Lung (tissue), 12 donors: ENCODE measurements around the gene HCN3. TPM values are rescaled to one million over a fixed set of nuclear protein-coding genes. Genes with fewer than 3 reads are reported as not detected.

Experiments
- ATAC-seq: fragments of 200-7000 bp; cut with Tn5 transposase; one replicate; pipeline ENCODE4 v1.9.1; 2020; ENCODE audit warnings: moderate number of reproducible peaks; ENCODE audit not compliant: insufficient read depth, low FRiP score
- DNase-seq, 3 donors: peaks; one replicate each; pipeline ENCODE4 v3.0.0-alpha.2; 2013 to 2017
- H3K27ac ChIP-seq, 2 donors: one replicate each; pipeline ENCODE4 v1.5.1; 2013; ENCODE audit warnings: mild to moderate bottlenecking in 2 of 2, moderate library complexity in 2 of 2, control low read depth in 1 of 2, inconsistent platforms in 1 of 2, low read depth in 1 of 2, low read length in 1 of 2
- H3K27me3 ChIP-seq, 3 donors: one replicate each; pipeline ENCODE4 v1.5.1; 2013; ENCODE audit warnings: low read length in 2 of 3; ENCODE audit not compliant: control insufficient read depth in 3 of 3, insufficient read depth in 3 of 3
- H3K36me3 ChIP-seq, 4 donors: one replicate each; pipeline ENCODE4 v1.5.1; 2013; ENCODE audit warnings: low read length in 4 of 4, mild to moderate bottlenecking in 1 of 4, moderate library complexity in 1 of 4; ENCODE audit not compliant: control insufficient read depth in 4 of 4, insufficient read depth in 4 of 4
- H3K4me1 ChIP-seq, 5 donors: one replicate each; pipeline ENCODE4 v1.5.1; 2013; ENCODE audit warnings: low read length in 5 of 5, mild to moderate bottlenecking in 2 of 5, moderate library complexity in 1 of 5; ENCODE audit not compliant: control insufficient read depth in 5 of 5, insufficient read depth in 5 of 5
- H3K4me3 ChIP-seq: one replicate; pipeline ENCODE4 v1.5.1; 2013; ENCODE audit warnings: mild to moderate bottlenecking, control low read depth, moderate library complexity
- H3K9ac ChIP-seq, 2 donors: one replicate each; pipeline ENCODE4 v1.5.1; 2013; ENCODE audit warnings: low read length in 2 of 2, control low read depth in 1 of 2; ENCODE audit not compliant: insufficient read depth in 1 of 2
- H3K9me3 ChIP-seq, 4 donors: one replicate each; pipeline ENCODE4 v1.5.1; 2013; ENCODE audit warnings: low read length in 3 of 4, mild to moderate bottlenecking in 1 of 4, moderate library complexity in 1 of 4; ENCODE audit not compliant: control insufficient read depth in 4 of 4, insufficient read depth in 3 of 4
- WGBS, 2 donors: extraction: QIAGEN DNeasy Blood & Tissue Kit; methylation state at CpG; one replicate each; pipeline ENCODE4 v1.1.7; 2013; 5-methylcytosine and 5-hydroxymethylcytosine counted together
- polyA plus RNA-seq, 2 donors: library from polyadenylated mRNA; stranded (reverse); fragments of 200-250 nt; gene quantifications; one replicate each; pipeline ENCODE4 v1.2.1, GENCODE V29; 2013
- total RNA-seq, 2 donors: library from RNA; depleted of rRNA in 1 of 2; stranded (reverse); fragments of >200 nt in 1 of 2; gene quantifications; one replicate each; pipeline ENCODE4 v1.2.1, GENCODE V29; 2014 to 2021
- TF ChIP-seq, protein P1 (sequence below): IDR thresholded peaks from 2 replicates; pipeline ENCODE4 v1.5.1; 2012; ENCODE audit warnings: mild to moderate bottlenecking; ENCODE audit errors: control extremely low read depth, extremely low read depth
- donor health status: control.
- donor health status: control.
- donor health status: Bipolar disorder and iron deficiency.
- donor health status: healthy.
- donor health status: DM: yes; HTN: yes; CAD: no.

HCN3 gene
- total and polyA plus RNA-seq, 4 donors, result 1.0 to 4.7 (median 2.2) TPM

DNA sequence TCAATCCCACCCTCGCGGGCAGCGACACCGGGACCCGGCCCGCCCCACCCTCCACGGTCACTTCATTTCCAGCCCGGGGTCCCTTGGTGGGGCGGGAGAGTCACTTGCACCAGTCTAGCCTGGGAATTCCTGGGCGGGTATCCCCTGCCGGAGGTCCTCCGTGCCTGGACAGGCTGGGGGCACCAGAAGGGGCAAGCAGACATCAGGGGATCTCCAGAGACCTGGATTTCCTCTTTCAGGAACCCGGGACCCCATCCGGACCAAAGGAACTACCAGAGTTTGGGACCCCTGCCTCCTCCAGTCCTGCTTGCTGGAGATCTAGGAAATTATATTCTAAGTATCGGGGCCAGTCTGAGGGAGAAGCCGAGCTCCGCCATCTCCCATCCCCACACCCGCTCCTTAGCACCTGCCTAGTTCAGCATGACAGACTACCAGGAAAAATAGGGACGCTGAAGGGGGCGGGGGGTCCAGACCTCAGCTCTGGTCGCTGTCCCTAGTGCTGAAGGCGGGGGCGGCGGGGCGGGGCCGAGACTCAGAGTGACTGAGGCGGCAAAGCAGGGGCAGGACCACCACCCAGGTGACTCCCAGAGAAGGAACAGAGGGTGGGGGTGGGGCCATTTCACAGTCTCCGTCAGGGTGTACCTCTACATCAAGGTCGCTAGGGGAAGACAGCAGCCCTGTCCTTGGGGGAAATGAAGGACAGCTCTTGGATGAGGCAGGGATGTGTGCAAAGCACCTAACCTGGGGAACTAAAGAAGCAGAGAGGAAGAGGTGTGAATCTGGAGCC lies 832 bp downstream of the HCN3 start:
- peaks cover 0 to 24% (median 8%) of the 10 kb centered on the region in 5 donors for H3K4me1 ChIP-seq
- DNase-seq (peak; percentile 53 to 67 (median 54)), ATAC-seq (no peak)
- peak overlapping the region in 1 of 2 donors; percentile 43 for H3K27ac ChIP-seq
- no peak overlapping the region for H3K9ac ChIP-seq
- H3K36me3 ChIP-seq, result peaks cover 0 to 4% (median 0%) of the 10 kb centered on the region in 4 donors
- peak overlapping the region; percentile 47 for H3K4me3 ChIP-seq
- TF ChIP-seq, protein P1, sequence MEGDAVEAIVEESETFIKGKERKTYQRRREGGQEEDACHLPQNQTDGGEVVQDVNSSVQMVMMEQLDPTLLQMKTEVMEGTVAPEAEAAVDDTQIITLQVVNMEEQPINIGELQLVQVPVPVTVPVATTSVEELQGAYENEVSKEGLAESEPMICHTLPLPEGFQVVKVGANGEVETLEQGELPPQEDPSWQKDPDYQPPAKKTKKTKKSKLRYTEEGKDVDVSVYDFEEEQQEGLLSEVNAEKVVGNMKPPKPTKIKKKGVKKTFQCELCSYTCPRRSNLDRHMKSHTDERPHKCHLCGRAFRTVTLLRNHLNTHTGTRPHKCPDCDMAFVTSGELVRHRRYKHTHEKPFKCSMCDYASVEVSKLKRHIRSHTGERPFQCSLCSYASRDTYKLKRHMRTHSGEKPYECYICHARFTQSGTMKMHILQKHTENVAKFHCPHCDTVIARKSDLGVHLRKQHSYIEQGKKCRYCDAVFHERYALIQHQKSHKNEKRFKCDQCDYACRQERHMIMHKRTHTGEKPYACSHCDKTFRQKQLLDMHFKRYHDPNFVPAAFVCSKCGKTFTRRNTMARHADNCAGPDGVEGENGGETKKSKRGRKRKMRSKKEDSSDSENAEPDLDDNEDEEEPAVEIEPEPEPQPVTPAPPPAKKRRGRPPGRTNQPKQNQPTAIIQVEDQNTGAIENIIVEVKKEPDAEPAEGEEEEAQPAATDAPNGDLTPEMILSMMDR, result no peak
- no peaks in the 10 kb centered on the region for H3K9me3 ChIP-seq
- 0 to 1% methylated on average over 25 to 29 of the region's 29 CpGs for WGBS, 2 donors
- no peaks in the 10 kb centered on the region for H3K27me3 ChIP-seq

DNA sequence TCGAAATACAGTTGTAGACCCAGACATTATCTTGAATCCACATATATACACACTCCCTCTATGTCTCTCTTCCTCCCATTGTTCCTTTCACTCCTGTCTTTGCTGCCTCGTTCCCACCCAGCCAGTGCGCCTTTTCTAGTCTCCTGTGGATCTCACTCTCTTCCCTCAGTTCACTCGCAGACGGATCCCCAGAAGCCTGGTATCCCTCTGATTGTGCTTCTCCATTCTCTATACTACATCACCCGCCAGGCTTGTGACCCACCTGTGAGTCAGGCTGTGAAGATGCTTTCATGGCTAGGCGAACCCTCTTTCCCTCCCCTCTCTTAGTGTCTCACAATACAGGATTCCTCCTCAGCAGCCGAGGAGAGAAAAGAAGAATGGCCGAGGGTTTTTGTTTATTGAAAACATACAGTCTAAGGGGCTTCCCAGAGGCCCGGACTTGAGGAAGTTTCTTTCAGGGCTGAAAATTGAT lies 1.5 kb downstream of the HCN3 start:
- Histone ChIP-seq H3K4me1 (peaks cover 0 to 22% (median 8%) of the 10 kb centered on the region in 5 donors), H3K36me3 (peaks cover 0 to 4% (median 0%) of the 10 kb centered on the region in 4 donors), H3K27me3 (no peaks in the 10 kb centered on the region), H3K4me3 (no peak overlapping the region), H3K9ac (no peak overlapping the region), H3K9me3 (no peaks in the 10 kb centered on the region), H3K27ac (no peak overlapping the region)
- WGBS, 2 donors, result 63% methylated on average over 10 of the region's 10 CpGs
- TF ChIP-seq, protein P1, result no peak
- ATAC-seq, result no peak
- no peak for DNase-seq

DNA sequence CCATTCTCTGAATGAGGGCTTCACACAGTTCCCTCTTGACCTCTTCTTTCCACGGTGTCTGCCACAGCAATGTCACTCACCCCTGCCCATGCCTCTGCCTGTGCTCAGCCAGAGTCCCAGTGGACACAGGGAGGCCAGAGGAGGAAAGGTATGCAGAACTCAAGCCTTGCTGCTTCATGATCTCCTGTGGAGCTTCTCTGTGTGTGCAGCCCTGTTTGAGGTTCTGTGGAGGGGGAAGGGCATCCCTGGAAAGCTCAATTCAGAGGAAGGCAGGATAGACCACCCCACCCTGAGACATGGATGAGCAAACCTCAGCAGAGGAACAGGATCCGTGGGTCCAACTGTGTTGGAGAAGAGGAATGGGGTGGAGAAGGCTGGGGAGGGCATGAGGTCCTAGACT lies 2.0 kb downstream of the HCN3 start:
- ATAC-seq, result no peak
- no peaks in the 10 kb centered on the region for H3K9me3 ChIP-seq
- H3K27ac ChIP-seq, result no peak overlapping the region
- no peak overlapping the region for H3K4me3 ChIP-seq
- DNase-seq, result no peak
- H3K27me3 ChIP-seq, result no peaks in the 10 kb centered on the region
- WGBS, 2 donors, result 89 to 92% methylated on average over 2 of the region's 2 CpGs
- H3K36me3 ChIP-seq, result peaks cover 0 to 4% (median 0%) of the 10 kb centered on the region in 4 donors
- no peak overlapping the region for H3K9ac ChIP-seq
- TF ChIP-seq, protein P1, result no peak
- peaks cover 0 to 20% (median 8%) of the 10 kb centered on the region in 5 donors for H3K4me1 ChIP-seq
